ENCODE data around the gene MCC.

MCC gene

DNA sequence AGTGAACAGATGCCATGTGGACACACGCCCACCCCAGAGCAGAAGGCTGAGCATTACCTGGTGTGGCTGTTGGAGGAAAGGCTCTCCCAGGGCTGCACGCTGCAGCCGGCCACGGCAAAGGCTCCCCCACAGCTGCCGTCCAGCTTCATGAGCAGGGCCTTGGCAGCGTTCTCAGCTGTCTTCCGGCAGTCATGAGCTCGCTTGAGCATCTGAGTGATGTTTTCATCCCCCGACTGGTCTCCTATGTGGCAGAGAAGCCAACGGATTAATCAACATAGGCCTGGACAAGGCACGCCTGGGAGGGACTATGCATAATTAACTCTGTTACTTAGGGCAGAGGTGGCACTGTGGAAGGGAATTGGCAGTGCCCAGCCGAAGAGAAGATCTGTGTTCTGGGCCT is 424.3 kb downstream of the MCC start:
- DNase-seq = no peak

DNA sequence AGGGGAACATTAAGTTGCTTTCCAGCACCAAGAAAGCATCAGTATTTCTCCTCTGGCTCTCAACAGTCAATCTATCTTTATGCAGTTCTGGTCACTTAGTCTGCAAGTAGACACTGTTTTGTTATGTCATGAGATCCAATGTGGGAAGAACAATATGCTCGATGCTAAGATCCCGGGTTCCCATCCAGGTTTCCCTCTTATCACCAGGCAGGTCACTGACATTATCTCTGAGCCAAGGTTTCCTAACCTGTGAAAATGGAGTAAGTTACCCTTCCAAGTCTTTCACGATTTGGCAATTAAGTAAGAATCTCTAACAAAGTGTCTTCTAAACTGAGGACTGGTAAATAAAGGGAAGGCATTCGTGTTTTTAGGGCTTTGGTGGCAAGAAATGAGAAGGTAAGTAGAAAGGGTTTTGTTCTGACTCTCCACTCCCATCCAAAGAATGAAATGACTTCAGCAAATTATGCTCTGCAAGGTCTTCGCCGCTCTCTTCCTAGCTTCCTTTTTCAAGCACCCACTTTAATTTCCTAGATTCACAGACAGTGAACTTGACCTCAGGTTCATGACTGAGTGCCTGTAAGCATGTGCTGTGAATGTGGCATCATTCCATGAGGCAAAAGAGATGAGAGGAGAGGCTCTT is 425.3 kb downstream of the MCC start:
- no peak for DNase-seq

DNA sequence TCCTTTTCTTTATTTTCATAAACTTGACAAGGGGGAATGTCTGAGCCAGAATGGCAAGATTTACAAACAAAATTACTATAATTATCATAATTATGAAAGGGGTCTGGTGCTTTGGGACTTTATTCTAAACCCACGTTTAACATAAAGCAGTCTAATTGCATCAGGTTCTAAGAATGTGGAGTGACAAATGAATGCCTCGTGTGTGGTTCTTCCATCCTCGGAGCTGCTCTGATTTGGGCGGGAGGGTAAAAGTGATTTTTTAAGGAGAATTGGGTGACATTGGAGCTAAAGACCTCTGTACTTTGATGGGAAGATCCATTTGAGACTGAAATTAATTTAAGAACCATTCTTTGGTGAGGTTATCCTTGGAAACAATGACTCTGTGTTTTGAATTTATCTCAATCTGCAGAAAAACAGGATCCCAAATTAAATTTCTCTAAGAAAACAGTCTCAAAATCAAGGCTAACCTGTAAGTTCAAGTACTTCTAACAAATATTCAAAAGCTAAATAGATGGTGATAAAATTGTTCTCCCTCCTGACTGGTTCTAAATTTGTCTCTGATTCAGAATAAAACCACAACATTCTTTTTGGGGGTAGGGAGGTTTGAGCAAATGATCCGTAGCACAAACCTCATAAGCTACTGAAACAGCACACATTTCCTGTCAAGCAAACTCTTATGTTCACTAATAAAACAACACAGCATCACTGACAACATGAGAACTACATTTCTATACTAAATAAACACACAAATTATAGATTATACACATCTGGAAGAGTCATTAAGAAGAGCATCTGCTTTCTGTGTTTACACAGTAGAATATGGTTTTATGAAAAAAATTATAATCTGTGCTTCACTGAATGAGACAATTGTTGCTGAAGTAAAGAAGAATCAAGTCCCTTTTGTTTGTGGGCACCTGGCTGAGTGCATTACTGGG is 426.1 kb downstream of the MCC start:
- DNase-seq = no peak

DNA sequence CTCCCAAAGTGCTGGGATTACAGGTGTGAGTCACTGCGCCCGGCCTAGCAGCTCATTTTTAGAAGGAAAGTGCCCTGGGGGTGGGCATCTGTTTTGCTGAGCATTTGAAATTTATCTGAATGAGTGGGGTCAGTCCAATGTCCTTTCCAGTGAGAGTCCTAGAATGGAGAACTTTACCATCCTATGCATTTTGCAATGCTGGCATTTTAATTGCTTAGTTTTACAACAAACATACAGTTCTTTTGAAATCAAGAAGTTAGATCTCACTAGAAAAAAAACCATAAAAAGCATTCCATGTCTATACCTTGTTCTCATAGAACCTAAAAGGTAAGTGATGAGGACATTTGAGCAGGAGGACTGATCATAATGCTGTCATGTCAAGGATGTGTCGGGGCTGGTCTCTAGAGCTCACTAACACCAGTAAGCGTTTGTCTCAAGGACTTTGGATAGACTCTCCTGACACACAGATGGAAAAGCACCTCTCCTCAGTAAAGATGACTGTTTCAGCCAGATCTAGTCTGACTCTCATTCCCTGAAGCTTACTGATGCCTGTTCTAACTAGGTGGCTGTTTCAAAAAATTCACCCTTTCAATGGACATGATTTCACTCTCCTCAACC is 427.7 kb downstream of the MCC start:
- DNase-seq = no peak

DNA sequence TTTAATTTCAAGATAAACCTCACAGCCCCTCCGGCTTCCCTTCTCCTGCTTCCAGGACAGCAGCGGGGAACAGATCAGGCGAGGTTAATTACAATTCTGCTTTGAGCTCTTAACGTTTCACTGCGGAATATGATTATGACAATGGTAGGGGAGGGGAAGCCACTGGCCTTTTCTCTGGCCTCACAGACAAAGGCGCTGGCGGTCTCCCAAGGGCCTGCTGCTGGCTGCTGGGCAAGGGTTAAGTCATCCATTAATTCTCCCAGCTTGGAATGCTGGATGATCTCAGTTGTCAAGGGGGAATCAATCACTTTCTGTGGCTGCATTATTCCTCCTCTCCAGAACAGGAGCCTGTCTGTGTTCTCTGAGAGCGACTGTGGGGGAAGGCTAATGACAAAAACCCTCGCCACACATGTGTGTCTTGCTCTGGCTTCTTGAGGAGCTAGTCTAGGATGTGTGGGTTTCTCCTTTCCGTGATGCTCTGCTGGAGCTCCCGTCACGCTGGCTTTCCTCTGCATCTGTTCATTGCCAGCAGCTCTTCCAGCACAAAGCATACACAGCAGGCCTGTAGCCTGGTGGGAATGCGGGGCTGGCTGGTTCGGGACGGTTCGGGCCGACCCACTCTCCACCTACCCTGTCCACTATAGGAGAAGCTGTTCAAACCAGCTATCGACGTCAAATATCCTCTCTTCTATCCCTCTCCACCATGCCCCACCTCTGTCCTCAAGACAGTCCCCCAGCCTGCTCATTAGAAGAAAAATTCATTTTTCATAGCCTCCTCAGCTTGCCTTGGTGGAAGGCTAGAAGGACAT is 428.8 kb downstream of the MCC start:
- DNase-seq = no peak

DNA sequence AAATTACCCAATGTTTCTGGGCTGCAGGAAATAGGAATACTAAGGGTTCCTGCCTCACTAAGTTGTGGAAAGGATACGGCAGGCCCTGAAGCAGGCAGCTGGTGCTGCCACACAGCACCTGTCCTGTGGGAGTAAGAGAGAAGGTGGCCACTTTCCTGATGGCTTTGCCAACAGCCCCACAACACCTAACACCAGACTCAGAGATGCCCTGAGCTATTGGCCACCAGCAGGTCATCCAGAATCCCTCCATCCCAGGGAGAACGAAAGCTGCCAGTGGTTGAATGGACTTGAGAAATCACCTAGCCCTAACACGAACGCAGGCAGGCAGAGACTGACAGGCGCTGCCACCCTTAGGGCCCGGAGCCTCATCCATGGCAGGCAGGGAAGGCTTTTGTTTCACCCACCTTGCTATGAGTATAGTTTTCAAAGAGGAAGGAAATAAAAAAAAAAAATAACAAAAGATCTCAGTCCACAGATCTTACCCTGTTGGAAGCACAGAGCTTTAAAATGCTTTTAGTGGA is 429.5 kb downstream of the MCC start:
- no peak for DNase-seq

DNA sequence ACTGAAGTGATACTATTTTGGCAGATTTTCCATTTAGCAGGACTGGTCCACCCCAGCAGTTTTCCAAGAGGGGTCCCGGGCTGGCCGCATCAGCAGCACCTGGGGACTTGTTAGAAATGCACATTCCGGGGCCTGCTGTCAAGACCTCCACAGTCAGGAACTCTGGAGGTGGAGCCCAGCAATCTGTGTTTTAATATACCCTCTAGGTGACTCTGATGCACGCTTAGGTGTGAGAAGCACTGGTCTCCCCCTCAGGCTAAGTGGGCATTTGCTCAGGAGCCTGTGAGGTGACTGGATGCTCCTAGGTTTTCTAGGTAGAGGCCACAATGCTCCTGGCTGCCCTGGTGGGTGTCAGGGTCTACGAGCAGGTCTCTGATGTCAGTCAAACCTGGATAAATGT is 430.0 kb downstream of the MCC start:
- no peak for DNase-seq

DNA sequence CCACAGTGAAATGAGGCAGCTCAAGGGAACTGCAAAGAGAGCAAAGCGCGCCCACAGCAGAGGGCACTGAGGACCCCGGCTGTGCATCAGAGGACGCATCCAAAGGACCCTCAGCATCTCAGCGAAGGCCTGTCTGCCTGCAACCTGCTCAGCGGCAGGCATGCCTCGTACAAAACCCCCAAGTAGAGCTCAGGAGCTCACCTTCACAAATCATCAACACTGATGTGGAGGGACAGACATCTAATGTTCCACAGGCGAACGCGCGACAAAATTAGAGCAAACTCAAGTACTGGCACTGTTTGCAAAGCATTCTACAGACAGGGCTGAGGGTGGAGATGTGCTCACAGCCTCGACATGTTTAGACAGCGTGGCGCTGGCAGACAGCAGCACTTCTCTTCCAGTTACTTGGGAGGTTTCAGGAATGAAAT is 430.7 kb downstream of the MCC start:
- no peak for DNase-seq

DNA sequence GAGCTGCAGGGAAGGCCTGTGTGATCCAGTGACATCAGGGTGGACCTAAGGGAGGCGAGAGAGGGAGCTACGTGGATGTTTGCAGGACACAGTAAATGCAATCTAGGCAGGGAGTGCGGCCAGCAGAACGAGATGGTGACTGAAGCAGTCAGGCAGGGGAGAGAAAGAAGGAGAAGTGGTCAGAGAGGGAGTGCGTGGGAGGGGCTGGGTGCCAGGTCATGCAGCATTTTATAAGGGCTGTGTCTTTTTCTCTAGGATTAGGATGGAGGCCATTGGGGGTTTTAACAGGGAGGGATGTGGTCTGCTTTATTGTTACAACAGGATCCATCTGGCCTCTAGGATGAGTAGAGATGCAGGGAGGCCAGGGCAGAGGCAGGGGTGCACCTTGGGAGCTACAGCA is 431.3 kb downstream of the MCC start:
- no peak for DNase-seq

DNA sequence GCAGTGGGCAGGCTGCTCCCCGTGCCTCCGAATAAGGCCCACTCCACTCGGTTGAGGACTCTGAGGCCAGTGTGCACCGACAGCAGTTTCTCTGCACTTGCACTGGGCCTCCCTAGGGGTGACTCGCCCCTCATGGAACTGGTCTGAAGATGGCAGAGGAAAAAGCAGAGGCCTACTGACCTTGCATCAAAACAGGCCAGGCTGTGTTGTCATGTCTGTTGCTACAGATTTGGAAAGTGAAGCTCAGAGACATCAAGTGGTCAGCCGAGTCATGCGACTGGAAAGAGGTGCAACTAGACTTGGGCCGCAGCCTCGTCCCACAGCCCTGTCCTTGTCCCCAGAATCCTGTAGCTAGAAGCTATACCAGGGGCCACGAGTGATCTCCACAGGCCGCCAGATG is 433.4 kb downstream of the MCC start:
- DNase-seq = no peak

DNA sequence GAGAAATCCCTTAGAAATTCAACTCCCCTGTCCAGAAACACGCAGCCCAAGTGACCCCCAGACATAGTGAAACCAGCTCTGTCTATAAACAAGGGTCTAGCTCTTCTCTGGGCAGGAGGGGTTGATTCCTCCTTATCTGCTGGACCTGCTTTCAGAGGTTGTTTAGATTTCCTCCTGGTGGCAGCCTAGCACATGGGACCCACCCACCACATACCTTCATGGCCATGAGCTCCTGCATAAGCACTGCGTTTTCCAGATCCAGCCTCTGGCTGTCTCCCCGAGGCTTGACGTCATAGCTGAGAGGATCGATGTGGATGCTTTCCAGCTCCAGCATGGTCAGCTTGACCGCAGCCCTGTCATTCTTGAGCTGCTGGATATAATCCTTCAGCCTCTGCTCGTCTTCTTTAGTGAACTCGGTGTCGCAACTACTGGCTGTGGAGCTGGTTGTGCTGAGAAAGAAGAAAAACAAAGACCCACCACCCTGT is 434.7 kb downstream of the MCC start:
- DNase-seq = no peak

DNA sequence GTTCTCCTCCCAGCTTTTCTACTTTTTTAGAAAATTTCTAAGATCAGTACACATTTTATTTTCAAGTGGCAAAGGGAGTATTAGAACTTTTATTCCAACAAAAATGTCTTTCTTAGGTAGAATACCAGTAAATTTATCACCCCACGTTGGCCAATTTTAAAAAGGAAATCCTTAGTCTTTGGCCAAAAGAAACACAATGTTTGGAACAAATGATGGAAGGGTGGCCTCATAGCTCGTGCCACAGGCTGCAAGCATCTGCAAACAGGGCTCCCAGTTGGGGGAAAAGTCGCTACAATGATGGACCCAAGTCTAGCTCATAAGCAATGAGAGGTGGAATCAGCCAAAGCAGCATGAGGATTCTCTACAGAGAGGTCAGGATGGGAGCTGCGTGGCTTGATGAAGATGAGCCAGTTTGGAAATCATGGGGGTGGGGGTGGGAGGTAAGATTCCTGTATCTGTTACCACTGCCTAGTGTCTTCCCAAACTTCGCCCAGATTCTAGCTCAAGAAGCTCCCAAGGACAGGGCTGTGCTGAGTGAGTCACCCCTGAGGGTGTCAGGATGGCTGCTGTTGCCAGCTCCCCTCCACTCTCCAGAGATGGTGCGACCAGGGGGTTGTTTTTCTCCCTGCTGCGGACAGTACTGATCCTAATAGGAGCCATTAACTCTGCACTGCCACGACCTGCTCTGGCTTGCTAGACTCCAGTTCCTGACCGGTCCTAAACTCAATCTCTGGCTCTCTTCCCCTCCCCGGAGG is 436.0 kb downstream of the MCC start:
- no peak for DNase-seq

DNA sequence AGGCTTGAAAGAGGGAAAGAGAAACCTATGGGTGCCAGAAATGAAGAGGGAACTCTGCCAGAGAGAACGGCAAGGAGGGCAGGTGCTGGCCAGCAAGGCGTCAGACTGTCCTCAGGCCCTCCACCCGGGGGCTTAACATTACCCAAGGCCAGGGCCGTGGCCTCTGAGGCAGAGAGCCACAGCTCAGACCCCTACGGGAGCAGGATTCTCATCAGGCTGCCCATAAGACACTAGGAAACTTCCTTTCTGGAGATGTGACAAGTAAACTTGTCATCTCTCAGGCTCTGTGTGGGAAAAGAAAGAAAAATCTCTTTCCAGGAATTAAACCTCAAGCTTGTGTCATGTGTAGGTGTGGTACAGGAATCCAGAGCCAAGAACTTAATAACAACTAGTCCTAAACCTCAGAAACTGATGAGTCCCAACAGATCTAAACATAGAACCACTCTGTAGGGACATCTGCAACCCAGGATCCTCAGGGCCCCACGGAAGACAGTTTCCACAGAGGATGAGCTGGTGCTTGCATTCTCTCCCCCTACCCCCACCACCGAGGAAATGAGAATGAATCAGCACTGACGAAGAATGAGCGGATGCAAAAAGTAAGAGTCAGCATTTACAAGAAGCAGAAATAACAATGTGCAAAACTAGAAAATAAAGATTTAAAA is 437.4 kb downstream of the MCC start:
- no peak for DNase-seq

DNA sequence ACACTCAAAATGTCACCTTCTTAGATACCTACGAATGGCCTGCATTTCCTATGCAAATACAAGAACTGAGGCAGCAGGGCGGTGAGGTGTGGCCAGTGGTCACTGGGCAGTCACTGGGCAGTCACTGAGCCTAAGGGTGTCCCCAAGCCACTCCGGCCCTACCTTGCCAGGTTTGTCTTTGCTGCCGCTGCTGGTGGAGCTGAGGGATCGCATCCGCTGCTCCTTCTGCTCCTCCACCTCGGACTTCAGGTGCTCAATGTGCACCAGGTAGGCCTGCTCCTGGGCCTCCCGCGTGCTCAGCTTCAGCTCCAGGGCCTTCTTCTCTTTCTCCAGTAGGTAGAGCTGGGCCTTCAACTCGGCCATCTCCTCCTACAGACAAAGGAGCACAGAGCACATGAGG is 439.3 kb downstream of the MCC start:
- no peak for DNase-seq

DNA sequence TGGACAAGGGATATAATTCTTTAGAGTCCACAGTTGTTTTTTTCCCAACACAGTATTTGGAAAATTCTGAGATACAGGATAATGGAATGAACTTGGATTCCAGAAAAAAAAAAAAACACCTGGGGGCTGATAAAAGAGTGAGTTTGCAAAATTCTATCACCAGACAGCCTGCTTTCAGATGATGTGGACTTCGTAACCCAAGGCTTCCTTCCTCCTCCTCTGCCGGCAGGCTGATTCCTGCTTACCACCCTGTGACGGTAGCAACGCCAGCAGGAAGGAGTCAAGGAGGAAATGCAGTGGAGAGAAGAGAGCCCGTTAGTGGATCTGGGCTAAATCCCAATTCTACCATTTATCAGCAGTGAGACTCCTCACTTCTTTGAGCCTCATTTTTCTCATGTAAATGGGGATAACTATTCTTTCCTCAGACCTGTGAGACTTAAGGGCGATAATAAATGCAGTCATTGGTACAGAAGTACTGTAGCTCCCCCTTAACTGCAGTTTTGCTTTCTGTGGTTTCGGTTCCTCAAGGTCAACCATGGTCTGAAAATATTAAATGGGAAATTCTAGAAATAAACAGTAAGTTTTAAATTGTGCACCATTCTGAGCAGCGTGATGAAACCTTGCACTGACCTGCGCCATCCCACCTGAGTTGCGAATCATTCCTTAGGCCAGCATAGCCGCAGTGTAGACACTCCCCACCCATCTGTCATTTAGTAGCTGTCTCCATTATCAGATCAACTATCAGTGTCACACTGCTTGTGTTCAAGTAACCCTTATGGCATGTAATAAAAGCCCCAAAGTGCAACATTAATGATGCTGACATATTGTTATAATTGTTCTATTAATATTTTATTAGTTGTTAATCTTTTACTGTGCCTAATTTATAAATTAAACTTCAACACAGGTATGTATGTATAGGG is 440.3 kb downstream of the MCC start:
- DNase-seq = no peak

DNA sequence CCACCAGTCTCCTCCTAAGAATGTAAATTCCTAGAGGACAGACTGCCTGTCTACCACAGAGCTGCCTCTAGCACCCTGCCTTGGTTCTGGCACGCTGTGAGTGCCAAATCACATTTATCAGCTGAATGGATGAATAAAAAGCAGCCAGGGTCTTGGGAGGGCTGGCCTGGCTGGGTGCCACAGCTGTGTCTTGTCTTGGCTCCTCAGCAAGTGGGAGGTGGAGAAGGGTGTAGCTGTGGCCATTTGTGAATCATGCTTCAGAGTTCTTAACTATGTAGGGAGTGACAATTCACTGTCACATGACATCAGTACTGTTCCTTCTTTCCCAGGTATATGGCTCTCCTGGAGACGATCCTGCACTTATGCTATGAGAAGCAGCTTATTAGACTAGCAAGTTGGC is 441.0 kb downstream of the MCC start:
- DNase-seq = no peak

DNA sequence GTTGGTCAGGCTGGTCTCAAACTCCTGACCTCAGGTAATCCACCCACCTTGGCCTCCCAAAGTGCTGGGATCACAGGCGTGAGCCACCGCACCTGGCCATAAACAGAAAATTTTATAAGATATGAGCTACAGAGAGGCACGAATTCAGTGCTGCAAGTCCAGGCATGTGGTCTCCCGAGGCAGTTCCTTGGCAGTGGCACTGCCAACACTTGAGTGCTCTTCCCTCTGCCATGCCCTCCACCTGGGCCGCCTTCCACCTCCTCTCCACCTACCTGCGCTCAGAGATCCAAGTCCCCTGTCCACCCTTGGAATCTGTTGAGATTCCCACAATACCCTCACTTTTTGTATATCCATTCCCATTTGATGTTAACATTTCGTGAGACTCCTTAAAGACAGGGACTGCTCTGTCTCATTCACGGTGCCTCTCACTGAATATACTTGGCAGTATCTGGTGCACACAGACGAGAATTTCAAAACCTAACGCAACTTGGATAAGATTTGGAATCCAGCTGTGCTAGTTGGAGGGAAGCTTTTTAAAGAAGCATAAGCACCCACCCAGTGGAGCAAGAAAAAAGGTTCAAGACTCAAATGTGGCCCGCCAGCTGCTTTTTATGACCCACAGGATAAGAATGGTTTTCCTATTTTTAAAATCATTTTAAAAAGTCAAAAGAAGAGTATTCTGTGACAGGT is 443.3 kb downstream of the MCC start:
- no peak for DNase-seq

DNA sequence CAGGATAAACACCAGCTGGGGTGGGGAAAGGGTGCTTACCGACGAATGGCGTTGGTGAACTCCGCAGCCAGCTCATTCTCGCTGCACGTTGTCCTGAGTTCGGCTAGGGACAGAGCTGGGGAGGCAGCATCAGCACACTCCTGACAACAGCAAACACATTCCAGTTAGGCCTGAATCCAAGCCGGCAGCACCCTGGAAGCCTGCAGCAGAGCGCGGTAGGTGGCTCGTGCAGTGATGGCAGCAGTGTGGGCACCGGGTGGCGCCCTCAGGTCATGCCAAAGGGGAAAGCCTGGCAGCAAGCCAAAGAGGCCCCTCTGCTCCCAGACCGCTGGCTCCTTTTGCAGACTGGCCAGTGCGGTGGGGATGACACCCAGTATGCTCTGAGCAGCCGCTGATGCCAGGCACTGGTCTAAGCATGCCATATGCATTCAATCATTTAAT is 444.7 kb downstream of the MCC start:
- DNase-seq = no peak

DNA sequence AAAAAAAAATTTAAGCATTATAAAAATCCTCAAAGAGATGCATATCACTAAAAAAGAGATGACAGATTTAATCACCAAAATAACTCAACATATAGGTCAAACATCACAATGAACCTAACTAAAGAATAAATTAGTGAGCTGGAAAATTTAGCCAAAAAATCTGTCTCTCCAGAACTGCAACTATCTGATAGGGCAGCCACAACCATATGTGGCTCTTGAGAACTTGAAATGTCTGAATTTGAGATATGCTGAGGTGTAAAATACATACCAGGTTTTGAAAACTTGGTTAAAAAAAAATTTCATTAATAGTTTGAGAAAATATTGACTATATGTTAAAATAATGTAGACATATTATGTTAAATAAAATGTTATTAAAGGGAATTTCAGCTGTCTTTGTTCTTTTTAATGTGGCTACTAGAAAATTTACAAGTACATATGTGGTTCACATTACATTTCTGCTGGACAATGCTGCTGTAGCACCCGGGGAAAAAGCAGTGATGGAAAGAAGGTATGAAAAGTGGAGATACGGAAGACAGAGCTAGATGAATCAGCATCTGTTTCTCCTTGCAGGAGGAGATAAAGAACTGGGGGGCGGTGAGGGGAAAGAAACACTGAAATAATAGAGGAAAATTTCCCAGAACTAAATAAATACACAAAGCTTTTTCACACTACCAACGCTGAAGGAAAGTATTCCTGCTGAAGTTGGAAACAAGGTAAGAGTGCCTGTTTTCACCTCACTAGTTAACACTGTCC is 445.6 kb downstream of the MCC start:
- no peak for DNase-seq
